Spleen (tissue), 7 donors: ENCODE data around the gene PRR15.

Experiments used
- POLR2AphosphoS5 ChIP-seq, 3 donors: sonication (generic); formaldehyde crosslinking; IDR thresholded peaks; one replicate each; pipeline ENCODE4 v1.5.1; 2017; ENCODE audit warnings: antibody characterized with exemption in 3 of 3
- TF ChIP-seq, protein P1 (sequence below), 11 experiments: fragments of 200-600 bp in 7 of 11; fragments of 450-650 bp in 4 of 11; sonication (generic) in 4 of 11; IDR thresholded peaks in 8 of 11; conservative IDR thresholded peaks in 3 of 11; 1 replicate in 7 of 11; 2 replicates in 4 of 11; pipeline versions ENCODE4 v1.4.0 to v1.8.0; 2016 to 2021; ENCODE audit warnings: antibody characterized with exemption in 11 of 11, inconsistent platforms in 4 of 11, mild to moderate bottlenecking in 1 of 11
- donor health status: DM: no; HTN: no; CAD: no; lungs with moderate emphysema.
- donor health status: DM: no; HTN: no; CAD: no.
- donor health status: DM: no; HTN: no; CAD: no.

DNA sequence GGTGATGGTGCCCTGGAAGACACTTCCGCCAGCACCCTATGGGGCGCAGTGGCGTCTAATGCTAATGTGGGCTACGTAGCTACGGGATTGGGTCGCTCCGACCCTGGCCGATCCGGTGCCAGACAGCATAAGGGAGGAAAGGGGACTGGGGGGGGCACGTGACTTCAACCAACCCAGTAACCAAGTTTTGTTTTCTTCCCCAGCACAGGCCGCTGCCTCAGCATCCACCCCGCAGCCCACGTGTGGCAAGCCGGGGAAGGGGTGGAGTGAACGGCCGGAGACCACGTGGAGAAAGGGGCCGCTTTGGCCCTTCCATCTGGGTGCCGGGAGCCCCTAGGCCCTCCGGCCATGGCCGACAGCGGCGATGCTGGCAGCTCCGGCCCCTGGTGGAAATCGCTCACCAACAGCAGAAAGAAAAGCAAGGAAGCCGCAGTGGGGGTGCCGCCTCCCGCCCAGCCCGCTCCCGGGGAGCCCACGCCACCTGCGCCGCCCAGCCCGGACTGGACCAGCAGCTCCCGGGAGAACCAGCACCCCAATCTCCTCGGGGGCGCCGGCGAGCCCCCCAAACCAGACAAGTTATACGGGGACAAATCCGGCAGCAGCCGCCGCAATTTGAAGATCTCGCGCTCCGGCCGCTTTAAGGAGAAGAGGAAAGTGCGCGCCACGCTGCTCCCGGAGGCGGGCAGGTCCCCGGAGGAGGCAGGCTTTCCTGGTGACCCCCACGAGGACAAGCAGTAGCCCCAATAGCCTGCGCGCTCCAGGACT, 2.5 kb downstream of the PRR15 start:
- TF ChIP-seq, protein P1, sequence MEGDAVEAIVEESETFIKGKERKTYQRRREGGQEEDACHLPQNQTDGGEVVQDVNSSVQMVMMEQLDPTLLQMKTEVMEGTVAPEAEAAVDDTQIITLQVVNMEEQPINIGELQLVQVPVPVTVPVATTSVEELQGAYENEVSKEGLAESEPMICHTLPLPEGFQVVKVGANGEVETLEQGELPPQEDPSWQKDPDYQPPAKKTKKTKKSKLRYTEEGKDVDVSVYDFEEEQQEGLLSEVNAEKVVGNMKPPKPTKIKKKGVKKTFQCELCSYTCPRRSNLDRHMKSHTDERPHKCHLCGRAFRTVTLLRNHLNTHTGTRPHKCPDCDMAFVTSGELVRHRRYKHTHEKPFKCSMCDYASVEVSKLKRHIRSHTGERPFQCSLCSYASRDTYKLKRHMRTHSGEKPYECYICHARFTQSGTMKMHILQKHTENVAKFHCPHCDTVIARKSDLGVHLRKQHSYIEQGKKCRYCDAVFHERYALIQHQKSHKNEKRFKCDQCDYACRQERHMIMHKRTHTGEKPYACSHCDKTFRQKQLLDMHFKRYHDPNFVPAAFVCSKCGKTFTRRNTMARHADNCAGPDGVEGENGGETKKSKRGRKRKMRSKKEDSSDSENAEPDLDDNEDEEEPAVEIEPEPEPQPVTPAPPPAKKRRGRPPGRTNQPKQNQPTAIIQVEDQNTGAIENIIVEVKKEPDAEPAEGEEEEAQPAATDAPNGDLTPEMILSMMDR (IDR thresholded peaks at IDR 0.05 in 8 of 11, conservative IDR thresholded peaks at IDR 0.05 in 3 of 11): no peak
- no peak for TF ChIP-seq POLR2AphosphoS5 (IDR thresholded peaks at IDR 0.05)
